Right lobe of liver (tissue), 6 donors: ENCODE data around the gene EPS8. TPM values are rescaled to one million over a fixed set of nuclear protein-coding genes. Genes with fewer than 3 reads are reported as not detected.

Experiments
- ATAC-seq, 4 donors: fragments of 200-7000 bp; cut with Tn5 transposase; one replicate each; pipeline ENCODE4 v1.9.1; 2020; ENCODE audit warnings: mild to moderate bottlenecking in 4 of 4, moderate library complexity in 4 of 4
- DNase-seq, 3 donors: peaks; one replicate each; pipeline ENCODE4 v3.0.0-alpha.2; 2020
- H3K27ac ChIP-seq, 3 donors: fragments of 200-600 bp; one replicate each; pipeline ENCODE4 v1.8.0; 2022
- H3K27me3 ChIP-seq, 2 donors: fragments of 200-600 bp; one replicate each; pipeline ENCODE4 v1.8.0; 2022
- H3K36me3 ChIP-seq, 4 donors: fragments of 200-600 bp; sonication (generic) in 1 of 4; one replicate each; pipeline versions ENCODE4 v1.5.1 to v1.8.0; 2017 to 2022; ENCODE audit warnings: control low read depth in 1 of 4
- H3K4me1 ChIP-seq, 4 donors: fragments of 200-600 bp; sonication (generic) in 1 of 4; one replicate each; pipeline versions ENCODE4 v1.5.1 to v1.8.0; 2017 to 2022; ENCODE audit warnings: control low read depth in 1 of 4
- H3K4me3 ChIP-seq, 3 donors: fragments of 200-600 bp; one replicate each; pipeline ENCODE4 v1.8.0; 2022
- H3K9me3 ChIP-seq, 4 donors: fragments of 200-600 bp; sonication (generic) in 1 of 4; one replicate each; pipeline versions ENCODE4 v1.5.1 to v1.8.0; 2017 to 2022; ENCODE audit warnings: control low read depth in 1 of 4
- CTCF ChIP-seq, 4 donors: fragments of 200-600 bp in 3 of 4; fragments of 450-650 bp in 1 of 4; IDR thresholded peaks; one replicate each; pipeline versions ENCODE4 v1.5.1 to v1.8.0; 2016 to 2022; ENCODE audit warnings: antibody characterized with exemption in 4 of 4, mild to moderate bottlenecking in 2 of 4
- POLR2A ChIP-seq: fragments of 450-650 bp; IDR thresholded peaks from one replicate; pipeline ENCODE4 v1.6.1; 2017; ENCODE audit warnings: antibody characterized with exemption, mild to moderate bottlenecking
- WGBS: methylation state at CpG from one replicate; pipeline ENCODE4 v1.1.6; 2018; ENCODE audit warnings: low coverage, low lambda C conversion rate; ENCODE audit not compliant: insufficient coverage; ENCODE audit errors: missing lambda C conversion rate; 5-methylcytosine and 5-hydroxymethylcytosine counted together
- intact Hi-C, 2 donors: fragments of 100-400 bp; cut with DNase I; formaldehyde crosslinking; loops; one replicate each; pipeline versions ENCODE4 v1.11.2 to v1.14.1; 2022
- total RNA-seq, 6 experiments: library from RNA; depleted of rRNA in 2 of 6; stranded (reverse); fragments of >200 nt in 2 of 6; fragmentation: NEBNext Ultra II Directional in 3 of 6; extraction: Animal tissue kit (Norgen Biotek cat#: 25700) in 3 of 6; gene quantifications; one replicate each; pipeline versions ENCODE4 v1.1.0 to v1.2.4, GENCODE V29; 2016 to 2023
- donor health status: DM: no; HTN: yes; CAD: no.
- donor health status: DM: no; HTN: no; CAD: no.
- donor health status: DM: no; HTN: no; CAD: no.
- donor health status: DM: no; HTN: yes; CAD: no.
- donor health status: DM: no; HTN: yes; CAD: no.

EPS8 gene
- total RNA-seq, 6 experiments from 2014 or later: 21.3 to 44.8 (median 28.2) TPM

DNA sequence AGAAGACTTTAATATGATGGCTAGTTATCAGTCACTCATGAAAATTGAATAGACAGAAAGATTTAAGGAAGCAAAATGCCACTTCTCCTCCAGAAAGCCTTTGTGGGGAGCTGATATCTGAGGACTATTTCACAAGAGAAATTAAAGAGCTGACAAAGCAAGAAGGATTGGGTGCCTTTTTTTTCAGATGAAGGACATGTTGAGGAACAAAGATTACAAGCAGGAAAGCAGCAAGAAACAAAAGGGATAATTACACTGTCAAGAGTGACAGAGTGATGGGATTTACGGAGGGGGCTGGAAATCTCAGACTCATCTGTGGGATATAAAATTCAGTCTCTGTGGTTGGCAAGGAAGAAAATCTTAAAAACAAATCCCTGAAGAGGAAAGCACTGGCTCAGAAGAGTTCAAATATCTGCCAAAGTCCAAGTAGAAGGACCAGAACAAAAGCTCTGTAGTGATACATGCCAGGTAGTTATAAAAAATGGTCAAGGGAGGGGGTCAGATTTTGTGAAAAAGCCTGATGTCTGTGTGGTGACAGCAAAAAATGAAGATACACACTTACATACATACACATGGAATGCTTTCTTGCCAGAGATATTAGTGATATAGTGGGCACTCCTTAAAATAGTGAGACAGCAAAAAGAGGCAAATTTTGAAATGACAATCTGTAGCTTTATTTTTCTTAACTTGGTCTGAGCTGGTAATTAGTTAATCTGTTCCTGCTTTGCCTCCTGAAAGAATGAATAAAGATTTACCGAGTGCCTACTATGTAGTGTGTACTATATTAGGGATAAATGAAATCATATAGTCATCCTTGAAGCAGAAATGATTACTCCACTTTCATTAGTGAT lies 62.9 kb downstream of the EPS8 start:
- no peak for DNase-seq
- H3K27ac ChIP-seq: no peak overlapping the region
- H3K4me3 ChIP-seq: no peak overlapping the region
- H3K27me3 ChIP-seq: no peaks in the 10 kb centered on the region
- H3K4me1 ChIP-seq: no peaks in the 10 kb centered on the region
- no peaks in the 10 kb centered on the region for H3K9me3 ChIP-seq
- ATAC-seq: peak in 2 of 4 donors; percentile 35 to 48
- TF ChIP-seq POLR2A (no peak), CTCF (IDR thresholded peaks at IDR 0.05) (no peak)
- WGBS: 74% methylated on average over 2 of the region's 2 CpGs
- no peaks in the 10 kb centered on the region for H3K36me3 ChIP-seq
- intact Hi-C loops: no loop called here

- no peak overlapping the region for H3K4me3 ChIP-seq
- WGBS: 100% methylated on average over 1 of the region's 1 CpG
- ATAC-seq: no peak
Observed at GRCh38 chr12:15722951-15723350, 66.2 kb downstream of the EPS8 start.

GRCh38 chr12:15721316-15722115 lies 67.7 kb downstream of the EPS8 start:
- DNase-seq (no peak), ATAC-seq (no peak)
- no peaks in the 10 kb centered on the region for H3K9me3 ChIP-seq
- no peaks in the 10 kb centered on the region for H3K27me3 ChIP-seq
- intact Hi-C loops: no loop called here
- peaks cover 0 to 9% (median 0%) of the 10 kb centered on the region in 4 donors for H3K4me1 ChIP-seq
- TF ChIP-seq CTCF (IDR thresholded peaks at IDR 0.05) (no peak), POLR2A (no peak)
- no peak overlapping the region for H3K27ac ChIP-seq
- no peak overlapping the region for H3K4me3 ChIP-seq
- WGBS: 91% methylated on average over 4 of the region's 4 CpGs
- no peaks in the 10 kb centered on the region for H3K36me3 ChIP-seq

More at GRCh38 chr12:15722951-15723350, 66.2 kb downstream of the EPS8 start:
- intact Hi-C loops: no loop called here
- Histone ChIP-seq H3K27ac (no peak overlapping the region), H3K27me3 (no peaks in the 10 kb centered on the region), H3K9me3 (no peaks in the 10 kb centered on the region), H3K4me1 (peaks cover 0 to 4% (median 0%) of the 10 kb centered on the region in 4 donors), H3K36me3 (no peaks in the 10 kb centered on the region)
- TF ChIP-seq CTCF (IDR thresholded peaks at IDR 0.05) (no peak), POLR2A (no peak)
- no peak for DNase-seq

GRCh38 chr12:15720295-15720694 lies 68.9 kb downstream of the EPS8 start:
- ATAC-seq: peak in 1 of 4 donors; percentile 16
- intact Hi-C loops: no loop called here

More at GRCh38 chr12:15720295-15720694, 68.9 kb downstream of the EPS8 start:
- no peaks in the 10 kb centered on the region for H3K36me3 ChIP-seq
- no peaks in the 10 kb centered on the region for H3K27me3 ChIP-seq
- H3K4me1 ChIP-seq: peaks cover 0 to 15% (median 3%) of the 10 kb centered on the region in 4 donors
- H3K27ac ChIP-seq: no peak overlapping the region
- TF ChIP-seq POLR2A (no peak), CTCF (IDR thresholded peaks at IDR 0.05) (no peak)
- no peak for DNase-seq
- H3K9me3 ChIP-seq: no peaks in the 10 kb centered on the region
- 60% methylated on average over 2 of the region's 2 CpGs for WGBS
- no peak overlapping the region for H3K4me3 ChIP-seq
